ENCODE results near the gene RPL34.

Gene RPL34

GRCh38 chr4:108624263-108625056, 4.1 kb downstream of the RPL34 start:
- DNase-seq, result no peak

- no peak for DNase-seq
Measured at GRCh38 chr4:108626056-108626455, 5.7 kb downstream of the RPL34 start.

GRCh38 chr4:108628411-108628810, 8.0 kb downstream of the RPL34 start:
- peak; percentile 30 for DNase-seq

DNA sequence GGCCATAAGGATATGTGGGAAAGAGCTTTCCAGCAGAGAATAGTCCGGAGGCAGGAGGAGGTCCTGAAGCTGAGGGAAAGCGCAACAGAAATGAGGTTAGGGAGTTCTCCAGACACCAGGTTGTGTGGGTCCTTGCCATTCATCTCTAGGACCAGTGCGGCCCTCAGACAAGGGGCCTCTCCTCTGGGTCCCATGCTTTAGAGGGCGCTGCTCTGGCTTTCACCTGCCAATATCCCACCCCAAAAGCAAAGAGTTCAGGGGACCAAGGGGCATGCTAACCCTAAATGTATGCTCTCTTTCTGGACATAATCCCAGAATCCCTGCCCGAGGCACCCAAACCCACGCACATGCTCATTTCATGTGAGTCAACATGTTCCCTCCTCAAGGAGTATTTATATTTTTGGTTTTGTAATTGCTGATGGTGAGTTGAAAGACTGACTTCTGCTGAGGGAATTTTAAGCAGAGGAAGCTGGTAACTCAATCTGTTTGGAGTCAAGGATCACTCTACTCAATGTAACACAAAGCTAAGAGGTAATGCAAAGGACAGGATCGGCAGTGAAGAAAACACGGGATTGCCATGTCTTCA, 14.8 kb downstream of the RPL34 start:
- no peak for DNase-seq

GRCh38 chr4:108636246-108636645, 15.9 kb downstream of the RPL34 start:
- DNase-seq, result peak; percentile 70

- DNase-seq, result no peak
Measured at GRCh38 chr4:108637856-108638255, 17.5 kb downstream of the RPL34 start.

DNA sequence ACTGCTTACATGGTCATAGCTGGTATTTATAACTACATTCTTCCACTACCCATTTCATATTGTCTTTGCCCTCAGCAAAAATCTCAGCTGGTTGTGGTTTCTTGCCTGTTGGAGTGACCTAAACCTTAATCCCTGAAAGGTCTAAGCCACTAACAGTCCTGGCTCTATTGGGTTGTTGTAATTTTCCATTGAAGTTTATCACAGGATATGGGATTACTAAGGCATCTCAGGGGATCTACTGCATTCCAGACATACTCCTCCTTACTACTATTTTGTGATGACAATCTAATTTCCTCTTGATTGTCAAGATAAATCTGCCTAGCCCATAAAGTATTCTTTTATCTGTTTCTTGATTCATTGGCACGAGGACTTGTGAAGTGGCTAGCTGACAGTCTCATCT, 23.9 kb downstream of the RPL34 start:
- DNase-seq, result peak; percentile 73

DNA sequence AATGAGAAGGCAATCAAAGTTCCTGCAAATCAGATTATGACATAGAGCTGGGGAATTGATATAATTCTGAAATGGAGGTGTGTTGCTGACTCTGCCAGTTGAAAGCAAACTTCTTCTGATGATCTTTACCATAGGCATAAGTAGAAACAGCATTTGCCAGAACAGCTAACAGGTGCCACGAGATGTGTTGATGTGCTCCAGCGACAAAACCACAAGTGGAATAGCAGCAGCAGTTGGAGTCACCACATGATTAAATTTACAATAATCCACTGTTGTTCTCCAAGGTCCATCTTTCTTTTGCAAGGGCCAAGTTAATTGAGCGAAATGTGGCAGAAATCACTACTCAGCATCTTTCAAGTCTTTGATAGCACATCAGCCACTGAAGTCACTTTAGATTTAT, 26.3 kb downstream of the RPL34 start:
- DNase-seq, result no peak

DNA sequence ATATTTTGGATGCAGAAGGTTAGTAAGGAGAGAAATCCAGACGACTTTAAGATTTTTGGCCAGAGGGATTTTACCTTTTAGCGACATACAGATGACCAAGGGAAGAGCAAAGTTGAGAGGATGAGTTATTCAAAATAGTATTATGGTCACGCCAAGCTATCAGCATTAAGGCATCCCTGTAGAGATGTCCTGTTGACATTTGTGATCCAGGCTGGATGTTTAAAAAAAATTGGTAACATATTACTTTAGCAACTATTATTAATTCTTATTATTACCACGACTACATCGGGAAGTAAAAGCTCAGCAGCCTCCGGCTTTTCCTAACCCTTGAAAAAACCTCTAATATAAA, 29.5 kb downstream of the RPL34 start:
- no peak for DNase-seq

GRCh38 chr4:108650212-108651013, 30.0 kb downstream of the RPL34 start, which contains the start of gene OSTC:
OSTC (plus strand) TSS chr4:108650599; CDS start chr4:108650656, 57 bp downstream.
- DNase-seq, result peak; percentile 97

DNA sequence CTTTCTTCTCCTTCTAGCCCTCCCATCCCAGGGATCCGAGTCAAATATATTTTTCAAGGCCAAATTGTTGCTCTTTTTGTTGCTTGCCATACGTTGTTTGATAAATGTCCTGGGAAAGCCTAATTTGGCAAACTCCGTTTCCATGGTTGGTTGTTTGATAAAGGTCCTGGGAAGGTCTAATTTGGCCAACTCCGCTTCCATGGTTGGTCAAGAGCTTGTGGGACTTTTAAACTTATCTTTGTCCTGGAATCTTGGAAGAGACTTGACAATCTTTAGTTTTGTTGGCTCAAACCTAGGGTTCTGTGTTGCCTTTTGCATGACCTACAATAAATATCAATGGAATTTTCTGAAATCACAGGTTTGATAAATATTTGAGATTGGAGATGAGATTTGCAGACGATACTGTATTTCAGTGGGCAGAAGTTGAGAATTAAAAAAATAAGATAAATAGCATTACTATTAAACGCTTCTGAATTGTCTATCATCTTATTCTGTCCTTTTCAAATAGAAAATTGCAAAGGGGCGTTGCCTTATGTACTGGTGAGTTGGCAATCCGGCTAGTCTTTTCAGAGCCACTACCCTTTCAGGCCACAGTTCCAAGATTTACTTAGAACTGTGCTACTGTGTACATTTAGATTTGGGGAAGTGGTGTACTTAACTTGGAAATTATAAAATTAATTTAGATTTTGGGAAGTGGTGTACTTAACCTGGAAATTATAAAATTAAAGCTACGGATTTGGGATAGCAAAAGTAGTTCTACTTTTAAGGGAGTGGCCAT, 30.8 kb downstream of the RPL34 start:
- DNase-seq, result peak; percentile 68

DNA sequence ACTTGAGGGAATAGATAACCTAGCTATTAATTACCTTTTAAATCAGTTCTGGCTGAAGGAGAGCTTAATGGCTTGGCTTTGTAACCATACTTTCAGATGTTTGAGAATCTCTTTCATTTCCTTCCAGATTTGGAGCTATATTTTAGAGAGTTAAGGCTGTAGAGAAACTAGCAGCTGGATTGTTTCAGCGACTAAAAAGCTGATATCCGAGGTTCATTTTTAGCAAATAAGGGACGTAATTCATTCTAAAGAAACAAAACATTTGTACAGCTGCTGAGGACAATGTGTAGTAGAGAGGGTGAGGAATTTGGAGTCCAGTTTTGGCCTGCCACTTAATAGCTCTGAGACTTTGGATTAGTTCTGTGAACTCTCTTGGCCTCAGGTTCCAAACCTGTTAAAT, 42.3 kb downstream of the RPL34 start:
- DNase-seq, result no peak

- no peak for DNase-seq
Measured at GRCh38 chr4:108674356-108674977, 54.1 kb downstream of the RPL34 start.

Data from fibroblast of skin of abdomen (primary cell).